SKM-1 (cell line): ENCODE results near the gene ACBD4.

Source experiments
- DNase-seq: peaks from one replicate; lab custom pipeline; 2025; ENCODE audit not compliant: unreplicated experiment; lab: John Stamatoyannopoulos, UW

Gene ACBD4

DNA sequence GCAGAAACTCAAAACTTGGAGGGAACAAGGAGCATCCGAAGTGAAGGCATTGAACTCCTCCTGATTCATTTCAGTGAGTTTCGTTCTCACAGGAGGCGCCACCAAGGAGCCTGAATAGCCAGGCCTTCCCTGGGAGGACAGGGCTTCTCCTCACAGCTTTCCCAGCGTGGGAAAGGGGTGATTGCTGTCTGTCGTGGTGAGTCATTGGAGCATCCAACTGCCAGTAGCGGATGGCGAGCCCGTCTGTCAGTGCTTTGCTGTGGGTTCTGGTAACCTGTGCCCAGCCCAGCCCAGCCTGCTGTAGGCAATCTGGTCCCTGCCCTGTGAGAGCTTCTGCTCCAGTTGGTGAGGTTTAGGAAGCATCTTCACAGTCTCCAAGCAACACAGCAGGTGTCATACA is 31.5 kb upstream of the ACBD4 start:
- DNase-seq: no peak

DNA sequence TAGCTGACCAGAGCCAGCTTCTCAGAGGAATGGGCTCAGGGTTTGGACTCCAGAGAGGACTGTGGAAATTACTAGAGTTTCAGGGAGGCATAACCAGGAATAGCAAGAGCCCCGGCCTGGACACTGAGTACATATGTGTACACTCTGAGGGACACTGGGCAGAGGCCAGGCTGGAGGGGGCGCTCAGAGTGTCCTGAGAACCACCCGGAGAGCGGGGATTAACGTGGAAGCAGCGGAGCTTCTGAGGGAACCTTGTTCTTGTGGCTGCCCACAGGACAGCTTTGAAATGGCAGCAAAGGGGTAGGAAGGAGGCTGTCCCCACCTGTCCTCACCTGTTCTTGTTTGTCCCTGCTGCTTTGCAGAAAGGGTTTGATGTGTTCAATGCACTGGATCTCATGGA is 31.0 kb upstream of the ACBD4 start:
- no peak for DNase-seq

- no peak for DNase-seq
These were observed 30.4 kb upstream of the ACBD4 start for GRCh38 chr17:45104907-45105624.

DNA sequence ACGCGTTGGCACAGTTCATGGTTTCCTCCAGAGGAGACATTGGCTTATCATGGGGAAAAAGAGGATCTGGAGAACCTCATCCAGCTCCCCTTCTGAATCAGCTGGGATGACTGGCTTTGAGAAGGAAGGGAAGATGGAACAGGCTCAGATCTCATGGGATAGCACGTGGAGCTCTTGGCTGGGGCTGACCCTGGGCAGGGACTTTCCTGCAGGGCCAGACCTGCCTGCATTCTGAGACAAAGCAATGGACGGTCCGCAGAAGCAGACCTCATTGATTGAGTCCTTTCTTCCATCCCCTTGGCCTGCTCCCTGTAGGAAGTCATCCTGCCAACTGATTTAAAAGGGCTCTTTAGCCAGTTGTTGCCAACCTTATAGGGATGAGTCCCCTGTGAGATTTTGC is 29.4 kb upstream of the ACBD4 start:
- DNase-seq: no peak

- DNase-seq: no peak
These were observed 28.9 kb upstream of the ACBD4 start for GRCh38 chr17:45106582-45106981.

DNA sequence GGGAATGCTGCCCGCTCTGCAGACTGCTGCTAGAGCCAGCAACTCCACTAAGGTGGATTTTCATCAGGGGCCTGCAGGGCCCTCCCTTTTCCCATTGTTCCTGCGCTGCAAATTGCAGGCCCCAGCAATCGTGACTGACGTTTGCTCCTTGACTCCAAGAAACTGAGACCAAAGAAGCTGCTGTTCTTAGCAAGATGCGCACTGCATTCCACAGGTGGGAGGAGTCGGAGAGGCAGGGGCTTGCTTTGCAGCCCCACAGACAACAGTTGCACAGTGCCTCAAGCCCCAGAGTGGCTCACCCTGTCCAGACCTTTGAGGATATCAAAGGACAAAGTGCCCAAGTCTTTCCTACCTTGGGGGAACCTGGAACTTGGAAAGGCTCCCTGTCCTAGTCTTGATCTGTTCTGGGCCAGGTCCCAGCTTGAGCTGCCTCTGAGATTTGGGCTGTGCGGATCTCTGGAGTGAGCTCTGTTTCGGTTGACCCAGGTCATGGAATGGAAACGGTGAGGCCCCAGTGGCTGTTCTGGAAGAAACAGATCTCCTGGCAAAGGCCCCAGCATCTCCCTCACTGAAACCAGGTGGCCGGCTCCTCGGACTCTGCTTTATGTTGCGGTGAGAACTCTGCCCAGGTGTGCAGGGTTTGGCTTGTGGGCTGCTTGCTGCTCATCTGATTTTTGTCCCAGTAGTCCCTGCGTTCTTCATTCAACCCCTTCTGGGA is 28.0 kb upstream of the ACBD4 start:
- no peak for DNase-seq

DNA sequence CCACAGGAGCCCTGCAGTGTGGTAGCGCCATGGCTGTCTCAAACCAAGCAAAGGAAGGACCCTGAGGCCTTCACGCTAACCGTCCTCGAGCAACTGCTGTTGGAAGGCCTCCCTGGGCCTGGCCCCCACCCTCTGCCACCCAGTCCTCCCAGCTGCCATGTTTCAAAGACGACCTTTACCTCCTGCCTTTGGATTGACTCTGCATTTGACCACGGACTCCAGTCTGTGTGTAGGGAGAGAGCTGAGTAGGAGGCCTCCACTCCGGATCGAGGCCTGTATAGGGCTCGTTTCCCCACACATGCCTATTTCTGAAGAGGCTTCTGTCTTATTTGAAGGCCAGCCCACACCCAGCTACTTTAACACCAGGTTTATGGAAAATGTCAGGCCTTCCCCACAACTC is 27.4 kb upstream of the ACBD4 start:
- DNase-seq: no peak

- no peak for DNase-seq
These were observed 26.6 kb upstream of the ACBD4 start for GRCh38 chr17:45108595-45109521.

DNA sequence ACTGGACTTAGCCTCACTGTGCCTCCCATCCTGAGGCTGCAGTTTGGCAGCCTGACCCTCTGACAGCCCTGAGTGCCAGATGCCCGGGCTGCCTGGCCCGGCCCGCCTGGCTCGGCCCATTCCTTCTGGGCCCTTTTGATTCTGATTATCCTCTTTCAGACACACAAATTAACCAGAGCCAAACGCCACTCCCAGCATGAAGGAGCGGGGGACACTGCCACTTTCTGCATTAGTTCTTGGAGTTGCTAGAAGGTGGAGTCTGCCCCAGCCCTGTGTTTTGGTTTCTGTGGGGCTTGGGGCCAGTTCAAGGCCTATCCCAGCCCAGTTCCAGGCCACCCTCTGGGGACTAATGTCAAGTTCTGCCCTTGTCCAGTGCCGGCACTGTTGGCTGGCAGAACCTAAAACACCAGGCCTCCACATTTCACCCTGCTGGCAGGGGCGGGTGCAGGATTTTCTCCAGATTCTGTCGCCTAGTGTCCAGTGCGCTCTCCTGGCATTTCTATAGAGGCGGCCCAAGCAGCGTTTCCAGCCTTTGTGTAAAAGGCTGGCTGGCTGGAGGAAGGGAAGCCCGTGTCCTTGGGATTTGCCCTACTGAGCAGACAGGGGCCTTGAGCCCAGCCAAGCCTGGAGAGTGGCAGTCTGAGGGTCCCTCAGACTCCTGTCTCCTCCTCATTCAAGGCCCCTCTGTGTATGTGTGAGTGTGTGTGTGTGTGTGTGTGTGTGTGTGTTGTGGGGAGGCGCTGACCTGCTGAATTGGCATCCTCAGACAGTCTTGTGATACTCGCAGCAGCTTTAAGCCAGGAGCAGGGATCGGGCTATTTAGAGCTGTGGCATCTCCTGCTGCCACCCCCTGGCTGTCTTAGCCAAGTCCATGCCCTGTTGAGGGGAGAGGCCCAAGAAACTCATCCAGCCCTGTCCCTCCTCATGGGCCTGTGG is 24.5 kb upstream of the ACBD4 start:
- DNase-seq: no peak

DNA sequence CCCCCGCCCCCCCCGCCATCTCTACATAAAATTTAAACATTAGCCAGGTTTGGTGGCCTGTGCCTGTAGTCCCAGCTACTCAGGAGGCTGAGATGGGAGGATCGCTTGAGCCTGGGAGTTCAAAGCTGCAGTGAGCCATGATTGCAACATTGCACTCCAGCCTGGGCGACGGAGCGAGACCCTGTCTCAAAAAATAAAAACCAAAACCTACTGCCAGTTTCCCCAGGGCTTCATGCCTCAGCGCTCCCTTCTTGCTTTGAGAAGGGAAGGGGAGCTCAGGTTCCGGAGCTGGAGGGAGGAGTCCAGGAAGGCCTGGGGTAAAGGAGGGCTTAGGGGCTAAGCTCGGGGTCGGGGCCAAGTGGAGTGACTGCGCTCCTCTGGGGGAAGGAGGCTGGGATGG is 23.6 kb upstream of the ACBD4 start:
- DNase-seq: no peak

DNA sequence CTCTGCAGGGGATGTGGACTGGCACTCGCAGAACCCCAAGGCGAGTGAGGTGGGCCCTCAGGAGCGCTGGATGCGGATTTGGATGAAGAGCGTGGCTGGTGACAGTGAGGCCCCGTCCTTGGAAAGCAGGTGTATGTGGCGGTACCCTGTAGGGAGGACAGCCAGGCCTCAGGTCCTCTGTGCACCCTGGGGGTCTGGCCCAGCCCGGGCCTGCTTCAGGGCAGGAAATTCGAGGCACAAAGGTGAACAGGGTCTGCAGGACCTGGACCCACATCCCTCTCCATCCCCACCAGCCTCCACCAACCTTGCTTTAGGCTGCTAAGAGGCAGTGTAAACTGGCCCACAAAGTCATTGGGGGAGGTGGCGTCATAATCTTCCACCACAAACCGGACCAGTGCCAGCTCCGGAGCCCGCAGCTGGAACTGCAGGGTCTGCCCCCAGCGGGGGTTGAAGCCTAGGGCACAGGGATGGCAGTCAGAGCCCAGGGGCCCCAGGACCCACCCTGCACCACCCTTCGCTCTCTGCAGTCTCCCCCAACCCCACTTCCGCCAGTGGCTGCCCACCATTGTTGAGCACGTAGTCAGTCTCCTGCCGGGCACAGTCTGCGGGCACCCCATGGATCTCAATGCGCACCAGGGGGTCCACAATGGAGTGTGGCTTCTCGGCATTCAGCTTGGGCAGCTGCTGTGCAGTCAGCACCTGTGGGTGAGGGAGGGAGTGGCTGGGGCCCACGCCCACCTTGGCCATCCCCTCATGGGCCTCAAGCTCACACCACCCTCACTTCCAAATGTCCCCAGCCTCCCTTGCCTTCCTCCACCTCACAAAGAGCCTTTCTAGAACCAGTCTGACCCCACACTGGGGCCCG is 22.7 kb upstream of the ACBD4 start:
- DNase-seq: no peak

- no peak for DNase-seq
These were observed 22.1 kb upstream of the ACBD4 start for GRCh38 chr17:45113424-45113754.

DNA sequence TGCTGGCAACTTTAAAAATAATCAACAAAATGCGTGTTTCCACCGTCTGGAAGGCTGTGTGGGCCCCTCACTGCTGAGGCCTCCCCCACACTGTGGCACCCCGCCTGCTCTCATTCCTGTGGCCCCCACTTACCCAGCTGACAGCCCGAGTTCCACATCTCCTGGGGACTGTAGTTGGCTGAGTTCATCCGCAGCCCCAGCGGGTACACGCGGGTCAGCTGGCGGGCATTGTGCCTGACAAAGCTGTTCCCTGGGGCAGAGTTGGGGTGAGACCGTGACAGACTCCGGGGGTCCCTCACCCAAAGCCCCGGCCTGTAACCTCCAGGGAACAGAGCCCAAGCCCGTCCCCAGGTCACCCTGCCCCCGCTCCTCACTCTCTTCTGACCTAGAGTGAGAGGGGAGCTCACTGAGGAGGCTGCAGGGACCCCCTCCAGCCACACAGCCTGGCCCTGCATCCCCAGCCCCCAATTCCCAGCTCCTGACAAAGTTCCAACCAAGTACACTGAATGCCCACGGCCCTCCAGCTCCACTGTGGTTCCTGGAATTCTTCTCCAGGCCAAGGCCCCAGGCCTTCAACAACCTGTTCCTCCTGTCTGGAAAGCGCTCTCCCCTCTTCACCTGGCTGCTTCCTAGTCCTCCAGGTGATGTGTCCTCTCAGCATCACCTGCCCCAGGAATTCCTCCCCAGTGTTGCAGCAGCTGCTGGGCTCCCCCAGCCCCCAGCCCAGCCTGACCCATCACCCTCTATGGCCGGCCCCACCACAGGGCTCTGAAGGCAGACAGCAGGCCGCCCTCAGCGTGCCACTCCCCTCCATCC is 21.2 kb upstream of the ACBD4 start:
- DNase-seq: no peak

DNA sequence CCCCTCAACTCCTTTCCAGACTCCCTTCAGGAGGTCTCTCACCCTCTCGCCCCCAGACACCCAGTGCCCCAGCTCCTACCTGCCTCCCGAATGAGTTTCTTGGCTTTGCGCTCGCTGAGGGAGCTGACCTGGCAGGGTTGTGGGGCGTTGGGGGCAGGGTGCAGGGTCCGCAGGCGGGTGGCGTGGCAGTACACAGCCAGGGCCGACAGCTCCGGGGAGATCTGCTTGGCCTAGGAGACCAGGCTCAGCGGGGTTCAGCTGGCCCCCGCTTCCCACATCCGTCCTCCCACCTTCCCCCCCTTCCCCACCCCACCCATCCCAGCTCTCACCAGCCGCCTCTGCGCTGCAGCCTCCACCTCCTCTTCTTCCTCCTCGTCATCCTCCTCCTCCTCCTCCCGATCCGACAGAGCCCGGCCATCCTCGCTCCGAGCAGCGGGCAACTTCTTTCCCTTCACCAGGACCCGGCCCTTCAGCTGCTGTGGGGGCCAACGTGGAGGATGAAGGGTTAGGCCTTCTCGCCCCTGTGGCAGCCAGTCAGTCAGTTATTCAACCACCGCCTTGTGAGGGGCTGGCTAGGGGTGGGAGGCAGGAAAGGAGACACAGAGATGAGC is 20.4 kb upstream of the ACBD4 start:
- DNase-seq: no peak

DNA sequence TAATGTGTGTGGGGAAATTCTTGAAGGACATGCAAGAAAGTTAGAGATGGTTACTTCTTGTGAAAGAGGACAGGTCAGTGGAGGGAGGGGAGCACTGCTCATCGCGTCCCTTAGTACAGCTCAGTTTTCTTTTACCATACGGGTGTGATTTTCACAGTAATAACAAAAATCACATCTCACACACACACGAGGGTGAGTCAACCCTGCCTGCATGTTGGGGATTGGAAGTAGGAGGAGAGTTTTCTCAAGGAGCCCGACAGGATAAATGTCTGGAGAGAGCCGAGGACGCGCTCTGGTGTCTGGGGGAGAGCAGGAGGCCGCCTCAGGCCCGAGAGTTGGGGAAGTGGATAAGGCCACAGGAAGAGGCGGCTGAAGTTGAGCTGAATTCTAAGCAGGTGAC is 19.6 kb upstream of the ACBD4 start:
- no peak for DNase-seq

- no peak for DNase-seq
These were observed 19.0 kb upstream of the ACBD4 start for GRCh38 chr17:45116434-45117016.

DNA sequence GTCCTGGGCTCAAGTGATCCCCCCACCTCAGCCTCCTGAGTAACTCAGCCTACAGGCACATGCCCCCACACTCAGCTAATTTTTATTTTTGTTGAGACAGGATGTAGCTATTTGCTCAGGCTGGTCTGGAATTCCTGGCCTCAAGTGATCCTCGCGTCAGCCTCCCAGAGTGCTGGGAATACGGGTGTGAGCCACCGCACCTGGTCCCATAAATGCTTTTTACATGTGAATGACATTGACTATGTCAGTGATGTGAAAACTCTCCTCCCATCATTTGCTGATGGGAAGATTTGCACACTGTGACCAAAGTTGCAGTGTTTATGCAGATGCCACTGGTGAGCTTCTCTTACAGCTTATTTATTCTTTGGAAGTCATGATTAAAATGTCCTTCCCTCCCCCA is 18.2 kb upstream of the ACBD4 start:
- DNase-seq: no peak
